Endothelial cell of umbilical vein (primary cell): ENCODE measurements around the gene WDFY2. TPM values are rescaled to one million over a fixed set of nuclear protein-coding genes. Genes with fewer than 3 reads are reported as not detected.

ENCODE experiments used
- BruUV-seq: library from RNA; stranded (reverse); fragments of 400-500 nt; replicated peaks from 2 replicates; lab custom pipeline; 2021; lab: Mats Ljungman, UMichigan
- CTCF ChIA-PET: fragments of 300-600, 350-600 bp; sonication (Branson Sonifier 250); formaldehyde crosslinking; loops from one replicate; lab custom pipeline; 2021; ENCODE audit warnings: antibody characterized with exemption, inconsistent platforms; lab: Charles Lee
- POLR2A ChIA-PET: fragments of 300-600, 350-600 bp; sonication (Branson Sonifier 250); formaldehyde crosslinking; loops from one replicate; lab custom pipeline; 2021; ENCODE audit warnings: antibody characterized with exemption, inconsistent platforms; lab: Charles Lee
- DNase-seq: peaks from one replicate; pipeline ENCODE4 v3.0.0-alpha.2; 2011; ENCODE audit warnings: low read depth, low spot score
- FAIRE-seq: peaks from 2 replicates; lab custom pipeline; 2011; peaks lifted over from hg19 to GRCh38; lab: Jason Lieb, UNC
- H2AFZ ChIP-seq: 2 replicates; pipeline ENCODE4 v1.6.0; 2012; ENCODE audit warnings: low read depth, low read length, control low read depth, inconsistent platforms
- H3K27ac ChIP-seq: 2 replicates; pipeline ENCODE4 v1.5.1; 2011; ENCODE audit warnings: low read depth, mild to moderate bottlenecking, control low read depth, low read length, moderate library complexity; ENCODE audit not compliant: insufficient read depth
- H3K27me3 ChIP-seq, 2 experiments: 2 replicates each; pipeline versions ENCODE4 v1.6.0 to v1.6.1; 2011; ENCODE audit warnings: low read length in 2 of 2, mixed read lengths in 1 of 2; ENCODE audit not compliant: control insufficient read depth in 2 of 2, insufficient read depth in 2 of 2
- H3K36me3 ChIP-seq, 2 experiments: 2 replicates in 1 of 2; 3 replicates in 1 of 2; pipeline ENCODE4 v1.5.1; 2011; ENCODE audit warnings: low read length in 2 of 2, mild to moderate bottlenecking in 1 of 2, moderate library complexity in 1 of 2; ENCODE audit not compliant: control insufficient read depth in 2 of 2, insufficient read depth in 2 of 2; ENCODE audit errors: extremely low read depth in 1 of 2
- H3K4me1 ChIP-seq: 3 replicates; pipeline ENCODE4 v1.5.1; 2011; ENCODE audit warnings: mild to moderate bottlenecking, low read length; ENCODE audit not compliant: control insufficient read depth, insufficient read depth; ENCODE audit errors: extremely low read depth
- H3K4me2 ChIP-seq: 2 replicates; pipeline ENCODE4 v1.6.1; 2011; ENCODE audit warnings: low read length, control low read depth, mixed read lengths; ENCODE audit not compliant: insufficient read depth
- H3K4me3 ChIP-seq, 3 experiments: fragments of 200-600 bp in 1 of 3; sonication (generic), shearing (Covaris generic) in 1 of 3; replicated peaks in 1 of 3; 2 replicates each; pipeline ENCODE4 v1.5.1; 2011 to 2016; ENCODE audit warnings: control low read depth in 3 of 3, low read length in 3 of 3, mild to moderate bottlenecking in 2 of 3, inconsistent platforms in 1 of 3, low read depth in 1 of 3, moderate library complexity in 1 of 3; ENCODE audit not compliant: insufficient read depth in 1 of 3
- H3K79me2 ChIP-seq: 2 replicates; pipeline ENCODE4 v1.6.0; 2012; ENCODE audit warnings: low read length, inconsistent platforms; ENCODE audit not compliant: control insufficient read depth, insufficient read depth
- H3K9ac ChIP-seq: replicated peaks from 2 replicates; pipeline ENCODE3; 2011; ENCODE audit warnings: low read length, control low read depth; ENCODE audit not compliant: insufficient read depth; ENCODE audit errors: extremely low read depth
- H3K9me1 ChIP-seq: replicated peaks from 3 replicates; pipeline ENCODE4 v1.6.0; 2011; ENCODE audit warnings: mild to moderate bottlenecking, low read length; ENCODE audit not compliant: control insufficient read depth, insufficient read depth; ENCODE audit errors: extremely low read depth
- H3K9me3 ChIP-seq: replicated peaks from 2 replicates; pipeline ENCODE4 v1.5.1; 2012; ENCODE audit warnings: low read length, inconsistent platforms; ENCODE audit not compliant: control insufficient read depth, insufficient read depth
- H4K20me1 ChIP-seq: replicated peaks from 2 replicates; pipeline ENCODE3; 2011; ENCODE audit warnings: mild to moderate bottlenecking, low read length; ENCODE audit not compliant: control insufficient read depth, insufficient read depth; ENCODE audit errors: extremely low read depth
- EZH2 ChIP-seq: IDR thresholded peaks from 2 replicates; pipeline ENCODE4 v1.6.1; 2012; ENCODE audit warnings: borderline replicate concordance, low read depth, mild to moderate bottlenecking, moderate library complexity, low read length, inconsistent platforms; ENCODE audit not compliant: severe bottlenecking
- FOS ChIP-seq: IDR thresholded peaks from 2 replicates; pipeline ENCODE4 v1.6.1; 2011; ENCODE audit warnings: mild to moderate bottlenecking, low read length, moderate library complexity, borderline replicate concordance; ENCODE audit not compliant: insufficient read depth
- GATA2 ChIP-seq: IDR thresholded peaks from 2 replicates; pipeline ENCODE4 v1.7.0; 2011; ENCODE audit warnings: low read depth, mild to moderate bottlenecking, moderate library complexity, mixed read lengths, low read length; ENCODE audit not compliant: insufficient read length, insufficient read depth
- JUN ChIP-seq: IDR thresholded peaks from 2 replicates; pipeline ENCODE4 v1.6.1; 2011; ENCODE audit warnings: borderline replicate concordance, low read depth; ENCODE audit not compliant: insufficient read length, insufficient read depth
- MYC ChIP-seq: IDR thresholded peaks from one replicate; pipeline ENCODE4 v1.6.1; 2011; ENCODE audit warnings: mild to moderate bottlenecking, low read depth, low read length
- POLR2A ChIP-seq: IDR thresholded peaks from 2 replicates; pipeline ENCODE4 v1.6.1; 2012; ENCODE audit warnings: low read depth, mild to moderate bottlenecking, control low read depth, low read length
- POLR2AphosphoS5 ChIP-seq: IDR thresholded peaks from 2 replicates; pipeline ENCODE4 v1.6.1; 2012; ENCODE audit warnings: low read depth, mild to moderate bottlenecking, control low read depth, low read length, moderate library complexity; ENCODE audit not compliant: insufficient read depth
- dilution Hi-C: fragments of 300-500 bp; cut with MboI; formaldehyde crosslinking; loops from one replicate; pipeline ENCODE4 v1.15.0; 2019; ENCODE audit warnings: low sequenced_read_pairs; ENCODE audit not compliant: extremely low pct_ligation_motif_present
- intact Hi-C: fragments of 100-400 bp; cut with micrococcal nuclease; formaldehyde crosslinking; loops from one replicate; pipeline ENCODE4 v1.10.0; 2022
- polyA plus RNA-seq, 4 experiments: library from polyadenylated mRNA; depleted of rRNA in 3 of 4; stranded (reverse) in 3 of 4; unstranded in 1 of 4; fragments of >200 nt; gene quantifications; 2 replicates each; pipeline versions ENCODE4 v1.2.1 to v1.2.3, GENCODE V29; 2011 to 2012; ENCODE audit warnings: missing spikeins in 1 of 4
- total RNA-seq: library from RNA; stranded (reverse); gene quantifications from 2 replicates; pipeline ENCODE4 v1.2.3, GENCODE V29; 2021
- TF ChIP-seq, protein P1 (sequence below), 2 donors: IDR thresholded peaks; 1 replicate in 1 of 2; 2 replicates in 1 of 2; pipeline ENCODE4 v1.5.1; 2011; ENCODE audit warnings: low read length in 2 of 2, mild to moderate bottlenecking in 2 of 2, moderate library complexity in 2 of 2, control low read depth in 1 of 2, inconsistent platforms in 1 of 2, low read depth in 1 of 2; ENCODE audit not compliant: insufficient read depth in 1 of 2; ENCODE audit errors: extremely low read depth in 1 of 2
- TF ChIP-seq, protein P2 (sequence below): IDR thresholded peaks from 2 replicates; pipeline ENCODE4 v1.6.1; 2011; ENCODE audit not compliant: insufficient read depth, insufficient read length

Gene WDFY2
- total and polyA plus RNA-seq, 2 donors (not counting 3 experiments of a cell fraction or from before 2014, with no cell fraction given), result 2.1 to 5.5 TPM

DNA sequence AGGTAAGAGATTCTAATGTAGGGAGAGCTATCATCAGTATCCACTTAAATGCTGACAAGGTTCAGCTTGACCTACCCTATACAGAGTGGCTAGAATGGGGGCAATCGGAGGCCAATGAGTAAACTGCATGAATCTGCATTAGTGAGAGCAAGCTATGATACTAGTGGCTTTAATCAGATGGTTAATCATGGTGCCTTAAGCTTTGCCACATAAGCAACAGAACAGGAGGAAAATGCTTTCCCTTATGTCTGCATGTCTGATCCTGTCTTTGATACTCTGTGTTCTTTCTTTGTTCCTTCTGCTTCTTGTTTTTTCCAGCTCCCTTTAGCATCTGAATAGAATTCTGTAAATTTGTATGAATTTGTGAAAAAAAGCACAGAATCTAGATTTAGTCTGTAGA lies 91.1 kb downstream of the WDFY2 start:
- Histone ChIP-seq H3K9ac (no peak overlapping the region), H3K4me3 (no peak overlapping the region), H3K36me3 (no peaks in the 10 kb centered on the region), H3K9me1 (no peaks in the 10 kb centered on the region), H3K9me3 (no peaks in the 10 kb centered on the region), H3K4me2 (no peak overlapping the region), H4K20me1 (no peaks in the 10 kb centered on the region), H2AFZ (no peak overlapping the region), H3K79me2 (no peaks in the 10 kb centered on the region), H3K27ac (no peak overlapping the region), H3K27me3 (no peaks in the 10 kb centered on the region), H3K4me1 (peaks cover 9% of the 10 kb centered on the region)
- intact Hi-C loops (no loop called here), dilution Hi-C loops (no loop called here)
- BruUV-seq, result no TSS peak
- TF ChIP-seq MYC, result no peak
- TF ChIP-seq FOS, result no peak
- TF ChIP-seq, protein P1, sequence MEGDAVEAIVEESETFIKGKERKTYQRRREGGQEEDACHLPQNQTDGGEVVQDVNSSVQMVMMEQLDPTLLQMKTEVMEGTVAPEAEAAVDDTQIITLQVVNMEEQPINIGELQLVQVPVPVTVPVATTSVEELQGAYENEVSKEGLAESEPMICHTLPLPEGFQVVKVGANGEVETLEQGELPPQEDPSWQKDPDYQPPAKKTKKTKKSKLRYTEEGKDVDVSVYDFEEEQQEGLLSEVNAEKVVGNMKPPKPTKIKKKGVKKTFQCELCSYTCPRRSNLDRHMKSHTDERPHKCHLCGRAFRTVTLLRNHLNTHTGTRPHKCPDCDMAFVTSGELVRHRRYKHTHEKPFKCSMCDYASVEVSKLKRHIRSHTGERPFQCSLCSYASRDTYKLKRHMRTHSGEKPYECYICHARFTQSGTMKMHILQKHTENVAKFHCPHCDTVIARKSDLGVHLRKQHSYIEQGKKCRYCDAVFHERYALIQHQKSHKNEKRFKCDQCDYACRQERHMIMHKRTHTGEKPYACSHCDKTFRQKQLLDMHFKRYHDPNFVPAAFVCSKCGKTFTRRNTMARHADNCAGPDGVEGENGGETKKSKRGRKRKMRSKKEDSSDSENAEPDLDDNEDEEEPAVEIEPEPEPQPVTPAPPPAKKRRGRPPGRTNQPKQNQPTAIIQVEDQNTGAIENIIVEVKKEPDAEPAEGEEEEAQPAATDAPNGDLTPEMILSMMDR (IDR thresholded peaks at IDR 0.05; ENCODE audit: extremely low read depth in 1 of 2, insufficient read depth in 1 of 2, low read depth in 1 of 2, low read length in 2 of 2), result no peak
- TF ChIP-seq, protein P2, sequence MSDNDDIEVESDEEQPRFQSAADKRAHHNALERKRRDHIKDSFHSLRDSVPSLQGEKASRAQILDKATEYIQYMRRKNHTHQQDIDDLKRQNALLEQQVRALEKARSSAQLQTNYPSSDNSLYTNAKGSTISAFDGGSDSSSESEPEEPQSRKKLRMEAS, result no peak
- no peak for TF ChIP-seq GATA2
- TF ChIP-seq EZH2, result no peak
- no peak for TF ChIP-seq JUN
- no peak for TF ChIP-seq POLR2AphosphoS5
- no peak for TF ChIP-seq POLR2A
- no peak for FAIRE-seq
- no peak for DNase-seq
- CTCF ChIA-PET, result interaction anchor here (1.0 kb wide), 2 partner anchors 12 to 89 kb away, joined by 3 read pairs; no protein-coding TSS in a partner anchor
- POLR2A ChIA-PET, result no interaction called here
